DMS79 (cell line): ENCODE data around the gene TKFC.

ENCODE experiments used
- DNase-seq: peaks from one replicate; lab custom pipeline; 2025; lab: John Stamatoyannopoulos, UW

Gene TKFC

GRCh38 chr11:61332797-61333549 lies at the start of gene TKFC, which contains the start of gene DDB1:
TSS of gene TKFC (plus strand) at chr11:61333228. CDS start at chr11:61334729, 1,501 bp downstream.
TSS of gene DDB1 (minus strand) at chr11:61333105. CDS start at chr11:61332968, 137 bp downstream.
- DNase-seq, result peak; percentile 83

DNA sequence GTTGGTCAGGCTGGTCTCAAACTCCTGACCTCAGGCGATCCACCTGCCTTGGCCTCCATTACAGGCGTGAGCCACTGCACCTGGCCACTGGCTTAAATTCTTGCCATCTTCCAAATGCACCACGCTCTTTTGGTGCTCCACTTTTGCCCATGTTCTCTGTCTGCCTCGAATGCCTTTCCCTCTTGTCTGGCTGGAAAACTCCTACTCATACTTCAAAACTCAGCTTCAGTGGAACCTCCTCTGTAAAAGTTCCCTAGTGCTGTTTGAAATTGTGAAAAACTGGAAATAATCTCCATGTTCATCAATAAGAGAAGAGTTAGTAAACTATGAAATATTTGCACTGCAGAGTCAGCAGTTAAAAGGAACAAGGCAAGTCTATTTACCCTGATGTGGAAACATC lies 49.4 kb upstream of the TKFC start:
- DNase-seq, result no peak

DNA sequence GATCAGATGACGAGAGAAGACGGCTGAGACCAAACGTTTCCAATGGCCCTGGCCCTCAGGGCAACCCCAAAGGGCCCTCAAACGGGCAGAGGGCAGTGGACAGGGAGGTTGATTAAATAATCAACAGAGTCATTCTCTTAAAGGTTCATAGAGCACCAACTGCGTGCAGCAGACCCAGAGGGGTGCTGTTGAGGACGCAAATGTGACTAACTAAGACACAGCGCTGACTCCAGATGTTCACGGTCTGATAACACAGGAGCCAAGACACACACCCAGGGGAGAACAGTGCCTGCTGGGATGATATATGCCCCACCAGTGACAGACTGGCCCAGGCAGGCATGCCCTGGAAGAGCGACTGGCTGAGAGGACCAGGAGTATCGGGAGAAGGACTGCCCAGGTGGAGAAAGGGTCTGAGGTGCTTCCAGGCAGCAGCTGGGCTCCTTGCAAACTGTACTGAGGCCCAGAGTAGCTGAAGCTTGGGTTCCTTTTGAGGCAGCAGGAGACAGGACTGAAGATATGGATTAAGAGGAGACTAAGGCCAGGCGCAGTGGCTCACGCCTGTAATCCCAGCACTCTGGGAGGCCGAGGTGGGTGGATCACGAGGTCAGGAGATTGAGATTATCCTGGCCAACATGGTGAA lies 45.6 kb upstream of the TKFC start:
- DNase-seq, result no peak

GRCh38 chr11:61290905-61291690 lies 41.9 kb upstream of the TKFC start:
- DNase-seq, result no peak

DNA sequence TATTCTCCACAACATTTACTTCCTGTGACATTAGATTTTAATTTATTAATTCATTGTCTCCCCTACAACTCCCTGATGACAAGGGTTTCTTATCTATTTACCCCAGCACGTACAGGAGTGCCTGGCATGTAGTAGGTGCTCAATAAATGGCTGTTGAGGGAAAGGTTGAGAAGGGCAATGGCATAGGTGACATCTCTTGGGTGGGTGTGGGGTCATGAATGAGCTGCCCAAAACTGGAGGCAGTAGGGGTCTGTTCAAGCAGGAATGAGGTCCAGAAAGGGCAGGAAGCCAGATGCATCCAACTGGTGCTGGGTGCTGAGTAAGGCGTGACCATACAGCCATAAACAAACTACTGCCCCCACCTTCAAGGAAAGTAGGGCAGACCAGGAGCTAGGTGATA lies 40.7 kb upstream of the TKFC start:
- DNase-seq, result no peak

GRCh38 chr11:61293867-61294716 lies 38.9 kb upstream of the TKFC start:
- peak; percentile 43 for DNase-seq

- peak; percentile 58 for DNase-seq
Observed at GRCh38 chr11:61294717-61295595, 38.1 kb upstream of the TKFC start, which contains the start of gene VWCE. TSS of gene VWCE (minus strand) at chr11:61295316. CDS start at chr11:61295037, 279 bp downstream.

DNA sequence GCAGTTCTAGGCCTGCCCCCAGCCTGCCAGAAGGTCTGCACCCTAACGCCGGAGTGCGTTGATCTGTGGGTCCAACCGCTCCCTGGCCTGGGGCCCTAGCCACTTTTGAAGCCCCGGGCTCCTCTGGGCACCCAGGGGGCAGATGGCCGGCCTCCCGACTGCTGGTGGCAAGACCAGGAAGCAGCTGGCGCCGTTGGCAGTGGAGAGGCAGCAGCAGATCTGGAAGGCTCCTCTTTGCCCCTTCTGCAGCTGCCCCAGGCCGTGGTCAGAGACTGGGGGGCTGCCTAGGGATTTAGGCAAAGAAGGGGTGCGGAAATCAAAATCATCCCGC lies 37.5 kb upstream of the TKFC start:
- DNase-seq, result no peak

DNA sequence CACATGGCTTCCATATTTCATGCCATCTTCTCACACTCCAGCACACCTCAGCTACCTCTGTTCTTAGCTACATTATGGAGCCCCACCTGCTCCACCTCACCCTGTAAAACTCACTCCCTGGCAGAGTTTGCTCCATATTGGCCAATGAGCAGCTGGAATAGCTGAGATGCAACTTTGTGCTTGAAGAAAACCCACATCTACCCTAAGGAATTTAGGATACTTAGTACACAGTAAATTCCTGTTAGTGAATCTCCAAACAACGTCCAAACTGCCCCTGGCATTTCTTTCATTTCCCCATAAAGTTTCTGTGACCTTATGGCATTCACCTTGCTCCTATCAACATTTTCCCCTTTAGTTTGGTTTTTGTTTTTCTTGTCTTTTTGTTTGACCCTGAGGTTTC lies 35.7 kb upstream of the TKFC start:
- no peak for DNase-seq

DNA sequence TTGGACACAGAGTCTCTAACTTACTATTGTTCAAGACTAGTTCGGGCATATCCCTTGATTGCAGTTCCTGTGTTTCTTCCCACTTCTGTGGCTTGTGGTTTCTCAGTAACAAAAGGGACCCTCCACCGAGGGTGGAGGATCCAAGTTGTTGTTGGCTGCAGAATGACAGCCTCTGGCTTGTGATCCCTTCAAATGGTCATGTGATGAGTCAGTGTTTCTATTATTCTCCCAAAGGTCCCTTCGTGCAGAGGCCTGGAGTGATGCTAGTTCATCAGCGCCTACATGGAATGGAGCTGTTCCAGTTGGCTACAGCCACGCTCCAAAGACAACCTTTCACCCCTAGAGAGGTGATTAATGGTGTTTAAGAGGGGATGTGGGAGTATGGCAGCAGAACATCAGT lies 35.3 kb upstream of the TKFC start:
- DNase-seq, result peak; percentile 64

DNA sequence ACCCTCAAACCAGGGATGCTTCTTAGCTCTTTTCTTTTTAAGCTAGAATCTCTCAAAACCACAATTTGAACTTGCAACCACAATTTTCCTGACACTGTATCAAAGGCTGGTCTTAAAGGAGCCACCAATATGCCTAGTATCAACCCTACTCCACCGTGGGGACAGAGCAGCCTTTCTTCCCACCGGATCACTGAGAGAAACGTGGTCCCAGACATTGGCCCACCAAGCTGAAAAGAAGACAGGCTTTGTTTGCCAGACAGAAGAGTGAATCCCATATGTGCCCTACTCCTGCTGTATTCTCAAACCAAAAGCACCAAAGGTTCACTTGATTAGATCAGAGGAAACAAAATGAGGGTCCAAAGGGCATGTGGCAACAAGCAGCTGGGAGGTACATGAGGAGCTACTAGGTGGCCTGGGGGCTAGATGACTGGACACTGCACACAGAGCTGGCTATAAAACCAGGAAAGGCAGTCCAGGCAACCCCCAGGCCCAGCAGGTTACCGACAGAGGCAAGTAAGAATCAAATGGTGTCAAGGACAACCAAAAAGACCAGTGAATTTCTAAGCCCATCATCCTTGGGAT lies 34.3 kb upstream of the TKFC start:
- no peak for DNase-seq

DNA sequence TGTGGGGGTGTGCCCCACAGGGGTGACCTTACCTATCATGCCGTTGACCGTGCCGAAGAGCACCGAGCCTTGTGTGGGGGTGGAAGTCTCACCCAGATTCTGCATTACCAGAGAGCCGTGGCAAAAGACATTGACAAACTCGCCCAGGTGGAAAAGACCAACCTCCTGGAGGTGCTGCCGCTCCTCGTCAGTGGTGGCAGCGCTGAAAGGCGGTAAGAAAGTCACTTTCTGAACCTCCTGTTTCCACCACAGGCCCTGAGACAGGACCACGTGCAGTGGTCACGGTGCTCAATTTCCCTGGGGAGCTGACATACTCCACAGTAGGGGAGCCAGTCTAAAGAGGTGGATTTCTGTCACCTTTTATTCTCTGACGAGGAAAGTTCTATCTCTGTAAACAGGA lies 30.5 kb upstream of the TKFC start:
- DNase-seq, result no peak

GRCh38 chr11:61303725-61304124 lies 29.3 kb upstream of the TKFC start:
- DNase-seq, result no peak

DNA sequence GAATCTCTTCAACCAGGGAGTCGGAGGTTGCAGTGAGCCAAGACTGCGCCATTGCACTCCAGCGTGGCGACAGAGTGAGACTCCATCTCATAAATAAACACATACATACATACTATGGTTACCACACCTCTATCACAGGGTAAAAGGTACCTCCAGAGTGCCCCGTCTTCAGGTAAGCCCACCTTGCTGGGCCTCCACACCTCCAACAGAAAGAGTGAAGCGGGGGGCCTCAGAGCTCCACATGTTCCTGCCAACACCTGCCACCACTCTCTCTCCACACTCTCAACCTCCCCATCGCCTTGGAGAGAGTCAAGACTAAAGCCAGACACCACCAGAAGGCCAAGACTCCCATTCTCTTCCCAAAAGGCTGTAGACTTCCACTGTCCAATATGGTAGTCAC lies 27.6 kb upstream of the TKFC start:
- no peak for DNase-seq

GRCh38 chr11:61306221-61306620 lies 26.8 kb upstream of the TKFC start:
- DNase-seq, result no peak

DNA sequence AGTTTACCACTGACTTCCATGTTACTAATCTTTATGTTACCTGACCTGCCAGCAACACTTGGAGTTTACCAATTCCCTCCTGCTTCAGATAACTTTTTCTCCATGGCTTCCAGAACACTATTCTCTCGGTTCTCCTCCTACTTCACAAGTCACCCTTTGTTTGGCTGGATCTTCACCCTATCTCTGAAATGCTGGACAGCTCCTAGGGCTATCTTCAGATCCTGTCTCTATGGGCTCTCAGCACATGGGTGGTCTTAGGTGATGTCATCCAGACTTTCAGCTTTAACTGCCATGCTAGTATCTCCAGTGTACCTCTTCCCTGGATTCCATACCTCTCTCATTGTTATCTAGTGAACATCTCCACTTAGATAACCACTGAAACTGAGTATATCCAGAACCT lies 25.7 kb upstream of the TKFC start:
- no peak for DNase-seq

DNA sequence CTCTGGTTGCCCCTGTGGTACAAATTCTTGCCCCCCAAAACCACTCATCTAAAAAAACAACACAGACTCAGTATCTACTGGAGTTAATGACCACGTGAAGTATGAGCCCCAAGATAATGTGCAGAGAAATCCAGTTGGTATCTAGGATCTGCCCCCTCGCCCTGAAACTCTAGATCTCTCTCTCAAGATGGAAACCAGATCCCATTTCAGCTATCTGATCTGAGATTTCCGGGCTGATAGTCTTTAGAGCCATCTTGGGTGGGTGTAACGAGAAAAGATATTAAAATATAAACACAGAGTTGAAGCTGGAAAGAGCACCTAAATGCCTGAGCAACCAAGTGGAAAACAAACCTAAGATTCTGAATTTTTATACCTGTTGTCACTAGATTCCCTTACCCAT lies 23.9 kb upstream of the TKFC start:
- DNase-seq, result no peak

- DNase-seq, result no peak
Observed at GRCh38 chr11:61309739-61310138, 23.3 kb upstream of the TKFC start.

DNA sequence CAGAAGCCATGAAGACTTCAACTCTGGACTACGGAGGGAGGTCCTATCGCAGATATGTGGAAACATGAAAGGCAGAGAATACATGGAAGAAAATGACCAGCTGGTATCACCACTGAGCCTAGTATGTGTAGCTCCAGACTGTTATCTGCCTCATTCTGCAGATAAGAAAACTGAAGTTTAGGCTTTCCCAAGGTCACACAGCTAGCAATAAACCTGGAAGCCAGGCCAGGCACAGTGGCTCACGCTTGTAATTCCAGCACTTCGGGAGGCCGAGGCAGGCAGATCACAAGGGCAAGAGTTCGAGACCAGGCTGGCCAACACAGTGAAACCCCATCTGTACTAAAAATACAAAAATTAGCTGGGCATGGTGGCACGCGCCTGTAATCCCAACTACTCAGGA lies 22.3 kb upstream of the TKFC start:
- DNase-seq, result no peak

- DNase-seq, result no peak
Observed at GRCh38 chr11:61315260-61315659, 17.8 kb upstream of the TKFC start.
